NCI-H2196 (cell line): ENCODE measurements around the gene HINT1.
A peak's percentile ranks its signal among the peaks of the same experiment; 100 is the strongest.

ENCODE experiments used
- DNase-seq: peaks from one replicate; lab custom pipeline; 2025; ENCODE audit not compliant: unreplicated experiment; lab: John Stamatoyannopoulos, UW

The HINT1 gene

GRCh38 chr5:131112424-131112823, 52.6 kb downstream of the HINT1 start:
- no peak for DNase-seq

GRCh38 chr5:131110256-131110594, 54.8 kb downstream of the HINT1 start:
- no peak for DNase-seq

GRCh38 chr5:131109540-131110255, 55.4 kb downstream of the HINT1 start:
- DNase-seq = peak; percentile 32
